Mesenchymal stem cell (in vitro differentiated cells and primary cell): ENCODE measurements around the gene CUTA.

ENCODE experiments used
- DNase-seq: peaks from one replicate; pipeline ENCODE4 v3.0.0-alpha.2; 2013
- H2AFZ ChIP-seq: one replicate; pipeline ENCODE4 v1.6.1; 2013; ENCODE audit warnings: low read depth, mild to moderate bottlenecking, control low read depth, inconsistent platforms, low read length, moderate library complexity
- H2AK5ac ChIP-seq: 2 replicates; pipeline ENCODE4 v1.6.1; 2013; ENCODE audit warnings: low read length, moderate library complexity, mild to moderate bottlenecking, inconsistent platforms; ENCODE audit not compliant: severe bottlenecking
- H2BK120ac ChIP-seq: one replicate; pipeline ENCODE4 v1.6.1; 2013; ENCODE audit warnings: low read depth, mild to moderate bottlenecking, inconsistent platforms, low read length, moderate library complexity
- H2BK12ac ChIP-seq, 2 experiments: one replicate each; pipeline ENCODE4 v1.6.1; 2013; ENCODE audit warnings: inconsistent platforms in 2 of 2, low read length in 2 of 2, mild to moderate bottlenecking in 2 of 2, moderate library complexity in 2 of 2, control low read depth in 1 of 2
- H2BK15ac ChIP-seq: one replicate; pipeline ENCODE4 v1.6.1; 2013; ENCODE audit warnings: mild to moderate bottlenecking, low read depth, inconsistent platforms; ENCODE audit not compliant: poor library complexity, severe bottlenecking
- H2BK5ac ChIP-seq: 2 replicates; pipeline ENCODE4 v1.6.1; 2013; ENCODE audit warnings: low read depth, mild to moderate bottlenecking, low read length, control low read depth, inconsistent platforms; ENCODE audit not compliant: poor library complexity, severe bottlenecking
- H3K14ac ChIP-seq, 2 experiments: one replicate each; pipeline ENCODE4 v1.6.1; 2013; ENCODE audit warnings: inconsistent platforms in 2 of 2, low read length in 2 of 2, control low read depth in 1 of 2, mild to moderate bottlenecking in 1 of 2, moderate library complexity in 1 of 2
- H3K18ac ChIP-seq, 2 experiments: one replicate each; pipeline ENCODE4 v1.6.1; 2013; ENCODE audit warnings: inconsistent platforms in 2 of 2, low read length in 2 of 2, control low read depth in 1 of 2, low read depth in 1 of 2, mild to moderate bottlenecking in 1 of 2
- H3K23ac ChIP-seq, 2 experiments: one replicate each; pipeline ENCODE4 v1.6.1; 2013; ENCODE audit warnings: inconsistent platforms in 2 of 2, low read length in 2 of 2, mild to moderate bottlenecking in 2 of 2, moderate library complexity in 2 of 2, control low read depth in 1 of 2
- H3K27ac ChIP-seq: 2 replicates; pipeline ENCODE4 v1.5.1; 2013; ENCODE audit warnings: mild to moderate bottlenecking, moderate library complexity, low read length, control low read depth, inconsistent platforms; ENCODE audit not compliant: poor library complexity, severe bottlenecking
- H3K27me3 ChIP-seq, 2 experiments: 2 replicates each; pipeline versions ENCODE4 v1.6.1 to v1.7.0; 2013; ENCODE audit warnings: low read length in 2 of 2, mild to moderate bottlenecking in 2 of 2, moderate library complexity in 2 of 2, control low read depth in 1 of 2, inconsistent platforms in 1 of 2; ENCODE audit not compliant: control insufficient read depth in 1 of 2, insufficient read depth in 1 of 2
- H3K36me3 ChIP-seq, 2 experiments: 2 replicates each; pipeline versions ENCODE4 v1.6.1 to v1.7.0; 2013; ENCODE audit warnings: low read length in 2 of 2, control low read depth in 1 of 2, inconsistent platforms in 1 of 2, low read depth in 1 of 2, mild to moderate bottlenecking in 1 of 2; ENCODE audit not compliant: insufficient read depth in 2 of 2, control insufficient read depth in 1 of 2
- H3K4ac ChIP-seq, 2 experiments: one replicate each; pipeline ENCODE4 v1.6.1; 2013; ENCODE audit warnings: inconsistent platforms in 2 of 2, low read length in 2 of 2, mild to moderate bottlenecking in 2 of 2, moderate library complexity in 2 of 2, control low read depth in 1 of 2, low read depth in 1 of 2
- H3K4me1 ChIP-seq: 2 replicates; pipeline ENCODE4 v1.6.1; 2013; ENCODE audit warnings: low read depth, low read length, control low read depth; ENCODE audit not compliant: control insufficient read depth, insufficient read depth
- H3K4me2 ChIP-seq: 2 replicates; pipeline ENCODE4 v1.6.1; 2013; ENCODE audit warnings: low read length, mild to moderate bottlenecking, inconsistent platforms; ENCODE audit not compliant: poor library complexity, severe bottlenecking
- H3K4me3 ChIP-seq, 2 experiments: 2 replicates each; pipeline versions ENCODE4 v1.5.1 to v1.7.0; 2013; ENCODE audit warnings: low read length in 2 of 2, mild to moderate bottlenecking in 2 of 2, control low read depth in 1 of 2, low read depth in 1 of 2; ENCODE audit not compliant: insufficient read depth in 1 of 2
- H3K79me1 ChIP-seq: replicated peaks from 2 replicates; pipeline ENCODE4 v1.6.1; 2013; ENCODE audit warnings: mild to moderate bottlenecking, control low read depth, low read length, inconsistent platforms; ENCODE audit not compliant: poor library complexity, severe bottlenecking
- H3K9ac ChIP-seq: 2 replicates; pipeline ENCODE4 v1.7.0; 2013; ENCODE audit warnings: mild to moderate bottlenecking, low read length, moderate library complexity
- H3K9me3 ChIP-seq: 2 replicates; pipeline ENCODE4 v1.7.0; 2013; ENCODE audit warnings: mild to moderate bottlenecking, low read length; ENCODE audit not compliant: control insufficient read depth
- H4K8ac ChIP-seq: one replicate; pipeline ENCODE4 v1.6.1; 2013; ENCODE audit warnings: inconsistent platforms, mild to moderate bottlenecking, low read length, moderate library complexity
- H4K91ac ChIP-seq: one replicate; pipeline ENCODE4 v1.6.1; 2013; ENCODE audit warnings: mild to moderate bottlenecking, low read length, inconsistent platforms
- WGBS: methylation state at CpG from one replicate; pipeline ENCODE4 v1.1.7; 2013; ENCODE audit warnings: mixed read lengths; 5-methylcytosine and 5-hydroxymethylcytosine counted together

Gene CUTA

GRCh38 chr6:33410711-33411631, 6.9 kb downstream of the CUTA start, which contains the start of gene PHF1:
PHF1 (plus strand) TSS chr6:33411014; CDS start chr6:33412264, 1,250 bp downstream.
- Histone ChIP-seq H2BK5ac (peak within 1 kb of the TSS; percentile 88), H3K36me3 (peaks cover 40 to 46% of the 10 kb centered on the region in 2 experiments), H2AK5ac (no peak within 1 kb of the TSS), H3K4ac (peak within 1 kb of the TSS in 1 of 2 experiments; percentile 81), H3K18ac (peak within 1 kb of the TSS; percentile 90 to 94), H3K23ac (peak within 1 kb of the TSS in 1 of 2 experiments; percentile 26), H3K14ac (peak within 1 kb of the TSS in 1 of 2 experiments; percentile 86), H4K8ac (peak within 1 kb of the TSS; percentile 70), H3K9me3 (no peaks in the 10 kb centered on the region), H3K27me3 (no peaks in the 10 kb centered on the region), H2BK120ac (peak within 1 kb of the TSS; percentile 86), H3K4me1 (peaks cover 25% of the 10 kb centered on the region), H3K4me2 (peak within 1 kb of the TSS; percentile 91), H3K4me3 (peak within 1 kb of the TSS; percentile 85 to 91), H3K27ac (peak within 1 kb of the TSS; percentile 83), H2BK12ac (peak within 1 kb of the TSS in 1 of 2 experiments; percentile 72), H2BK15ac (peak within 1 kb of the TSS; percentile 82), H3K79me1 (peaks cover 14% of the 10 kb centered on the region), H2AFZ (peak within 1 kb of the TSS; percentile 43), H4K91ac (peak within 1 kb of the TSS; percentile 88), H3K9ac (peak within 1 kb of the TSS; percentile 93)
- peak; percentile 90 for DNase-seq
- 0% methylated on average over 37 of the region's 67 CpGs for WGBS

GRCh38 chr6:33410050-33410710, 7.7 kb downstream of the CUTA start:
- Histone ChIP-seq H3K27me3 (no peaks in the 10 kb centered on the region), H3K9ac (peak overlapping the region; percentile 93), H3K14ac (peak overlapping the region in 1 of 2 experiments; percentile 44), H2BK5ac (no peak overlapping the region), H3K4me2 (peak overlapping the region; percentile 74), H2AK5ac (no peak overlapping the region), H3K4ac (no peak overlapping the region), H3K23ac (no peak overlapping the region), H2BK120ac (peak overlapping the region; percentile 86), H3K9me3 (no peaks in the 10 kb centered on the region), H3K36me3 (peaks cover 35 to 42% of the 10 kb centered on the region in 2 experiments), H4K91ac (no peak overlapping the region), H3K18ac (peak overlapping the region; percentile 51 to 89), H4K8ac (peak overlapping the region; percentile 56), H2AFZ (peak overlapping the region; percentile 6), H3K27ac (peak overlapping the region; percentile 83), H3K4me1 (peaks cover 18% of the 10 kb centered on the region), H2BK12ac (peak overlapping the region in 1 of 2 experiments; percentile 54), H3K4me3 (peak overlapping the region; percentile 72 to 91), H2BK15ac (no peak overlapping the region), H3K79me1 (peaks cover 18% of the 10 kb centered on the region)
- WGBS, result 2% methylated on average over 43 of the region's 65 CpGs
- peak; percentile 98 for DNase-seq

GRCh38 chr6:33407132-33407718, 10.7 kb downstream of the CUTA start:
- peak overlapping the region; percentile 58 for H3K9ac ChIP-seq
- H3K18ac ChIP-seq, result no peak overlapping the region
- no peak overlapping the region for H4K8ac ChIP-seq
- no peak overlapping the region for H3K4me2 ChIP-seq
- H3K4ac ChIP-seq, result no peak overlapping the region
- DNase-seq, result peak; percentile 75
- no peaks in the 10 kb centered on the region for H3K9me3 ChIP-seq
- H2AFZ ChIP-seq, result no peak overlapping the region
- no peak overlapping the region for H3K14ac ChIP-seq
- no peak overlapping the region for H3K4me3 ChIP-seq
- H3K79me1 ChIP-seq, result peaks cover 17% of the 10 kb centered on the region
- H2BK15ac ChIP-seq, result no peak overlapping the region
- H2BK120ac ChIP-seq, result no peak overlapping the region
- 90% methylated on average over 5 of the region's 5 CpGs for WGBS
- H4K91ac ChIP-seq, result no peak overlapping the region
- peaks cover 22 to 26% of the 10 kb centered on the region in 2 experiments for H3K36me3 ChIP-seq
- H2BK5ac ChIP-seq, result no peak overlapping the region
- H3K4me1 ChIP-seq, result peaks cover 5% of the 10 kb centered on the region
- no peak overlapping the region for H2BK12ac ChIP-seq
- no peak overlapping the region for H3K23ac ChIP-seq
- H3K27ac ChIP-seq, result no peak overlapping the region
- H3K27me3 ChIP-seq, result no peaks in the 10 kb centered on the region
- no peak overlapping the region for H2AK5ac ChIP-seq
